ENCODE data around the gene NR2C1. TPM values are rescaled to one million over a fixed set of nuclear protein-coding genes. Genes with fewer than 3 reads are reported as not detected.
"Not testable (repeated sequence)": the region's sequence is repeated elsewhere in the genome, so short reads cannot be mapped to it uniquely, and the experiment has no call there.

Gene NR2C1
- total RNA-seq, 6 experiments from 2014 or later, result 19.0 to 40.2 (median 21.1) TPM

DNA sequence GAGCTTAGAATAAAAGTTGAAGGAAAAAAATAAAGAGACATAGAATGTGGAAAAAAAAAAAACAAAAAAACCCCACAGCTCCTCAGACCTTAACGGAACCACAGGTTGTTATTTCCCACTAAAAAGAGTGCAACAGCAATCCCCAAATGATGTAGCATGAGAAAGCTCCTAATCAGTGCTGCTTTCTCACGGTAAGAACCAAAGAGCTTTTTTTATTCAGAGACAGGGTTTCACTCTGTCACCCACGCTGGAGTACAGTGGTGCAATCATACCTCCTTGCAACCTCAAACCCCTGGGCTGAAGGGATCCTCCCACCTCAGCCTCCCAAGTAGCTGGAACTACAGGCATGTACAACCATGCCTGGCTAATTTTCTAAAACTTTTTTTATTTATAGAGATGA lies 83.2 kb downstream of the NR2C1 start:
- H3K9me3 ChIP-seq, result no peaks in the 10 kb centered on the region
- no peak overlapping the region for H3K27ac ChIP-seq
- DNase-seq (no peak), ATAC-seq (no peak)
- intact Hi-C loops (cut with DNase I), result no loop called here
- H3K36me3 ChIP-seq, result peaks cover 0 to 17% (median 2%) of the 10 kb centered on the region in 4 donors
- WGBS (ENCODE audit: insufficient coverage, low coverage, low lambda C conversion rate, missing lambda C conversion rate), result 91% methylated on average over 3 of the region's 3 CpGs
- TF ChIP-seq, protein P1, sequence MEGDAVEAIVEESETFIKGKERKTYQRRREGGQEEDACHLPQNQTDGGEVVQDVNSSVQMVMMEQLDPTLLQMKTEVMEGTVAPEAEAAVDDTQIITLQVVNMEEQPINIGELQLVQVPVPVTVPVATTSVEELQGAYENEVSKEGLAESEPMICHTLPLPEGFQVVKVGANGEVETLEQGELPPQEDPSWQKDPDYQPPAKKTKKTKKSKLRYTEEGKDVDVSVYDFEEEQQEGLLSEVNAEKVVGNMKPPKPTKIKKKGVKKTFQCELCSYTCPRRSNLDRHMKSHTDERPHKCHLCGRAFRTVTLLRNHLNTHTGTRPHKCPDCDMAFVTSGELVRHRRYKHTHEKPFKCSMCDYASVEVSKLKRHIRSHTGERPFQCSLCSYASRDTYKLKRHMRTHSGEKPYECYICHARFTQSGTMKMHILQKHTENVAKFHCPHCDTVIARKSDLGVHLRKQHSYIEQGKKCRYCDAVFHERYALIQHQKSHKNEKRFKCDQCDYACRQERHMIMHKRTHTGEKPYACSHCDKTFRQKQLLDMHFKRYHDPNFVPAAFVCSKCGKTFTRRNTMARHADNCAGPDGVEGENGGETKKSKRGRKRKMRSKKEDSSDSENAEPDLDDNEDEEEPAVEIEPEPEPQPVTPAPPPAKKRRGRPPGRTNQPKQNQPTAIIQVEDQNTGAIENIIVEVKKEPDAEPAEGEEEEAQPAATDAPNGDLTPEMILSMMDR (IDR thresholded peaks at IDR 0.05), result no peak
- TF ChIP-seq POLR2A (IDR thresholded peaks at IDR 0.05), result no peak
- no peaks in the 10 kb centered on the region for H3K27me3 ChIP-seq
- H3K4me3 ChIP-seq, result no peak overlapping the region
- H3K4me1 ChIP-seq, result no peaks in the 10 kb centered on the region

DNA sequence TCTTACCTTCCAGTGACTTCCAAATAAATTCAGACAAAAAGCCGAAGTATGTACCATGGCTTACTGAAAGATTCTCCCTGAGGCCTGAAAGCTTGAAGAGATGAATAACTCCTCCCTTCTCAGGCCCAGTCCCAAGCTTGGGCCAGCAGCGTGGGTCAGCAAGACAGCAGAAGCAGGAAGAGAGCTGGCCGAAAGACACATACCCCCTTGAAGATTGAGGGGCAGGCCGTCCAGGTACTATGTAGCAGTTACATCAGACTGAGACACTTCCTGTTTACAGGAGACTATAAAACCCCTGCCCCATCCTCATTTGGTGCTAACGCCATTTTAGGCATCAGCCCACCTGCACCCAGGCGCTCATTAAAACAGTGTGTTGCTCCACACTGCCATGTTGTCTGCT lies 84.9 kb downstream of the NR2C1 start:
- TF ChIP-seq, protein P1 (IDR thresholded peaks at IDR 0.05), result no peak
- TF ChIP-seq POLR2A (IDR thresholded peaks at IDR 0.05), result no peak
- no peak for DNase-seq
- H3K27ac ChIP-seq, result no peak overlapping the region
- intact Hi-C loops (cut with DNase I), result no loop called here
- no peaks in the 10 kb centered on the region for H3K27me3 ChIP-seq
- no peak overlapping the region for H3K4me3 ChIP-seq
- no peak for ATAC-seq
- H3K4me1 ChIP-seq, result no peaks in the 10 kb centered on the region
- peaks cover 0 to 11% (median under 1%) of the 10 kb centered on the region in 4 donors for H3K36me3 ChIP-seq
- WGBS (ENCODE audit: insufficient coverage, low coverage, low lambda C conversion rate, missing lambda C conversion rate), result 90% methylated on average over 5 of the region's 6 CpGs
- no peaks in the 10 kb centered on the region for H3K9me3 ChIP-seq

DNA sequence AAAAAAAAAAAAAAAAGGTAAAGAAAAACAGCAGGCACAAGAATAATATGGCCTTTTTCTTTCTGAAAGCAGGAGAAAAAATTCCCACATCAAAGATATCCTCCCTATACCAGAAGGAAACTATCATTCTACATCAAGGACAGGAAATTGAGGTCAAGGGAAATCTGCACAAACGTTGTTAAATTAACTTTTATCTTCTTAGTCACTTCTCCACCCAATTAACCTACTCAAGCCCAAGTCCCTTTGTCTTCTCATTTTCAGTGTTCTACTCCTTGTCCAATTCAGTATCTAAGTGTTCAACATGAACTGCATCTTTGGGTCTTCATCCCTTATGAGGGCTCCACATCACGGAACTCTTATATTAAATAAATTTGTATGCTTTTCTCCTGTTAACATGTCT lies 85.6 kb downstream of the NR2C1 start:
- no peak overlapping the region for H3K4me3 ChIP-seq
- peaks cover 0 to 11% (median under 1%) of the 10 kb centered on the region in 4 donors for H3K36me3 ChIP-seq
- no peaks in the 10 kb centered on the region for H3K4me1 ChIP-seq
- TF ChIP-seq, protein P1 (IDR thresholded peaks at IDR 0.05), result no peak
- TF ChIP-seq POLR2A (IDR thresholded peaks at IDR 0.05), result no peak
- whole genome bisulfite sequencing (ENCODE audit: insufficient coverage, low coverage, low lambda C conversion rate, missing lambda C conversion rate), result 51% methylated on average over 2 of the region's 2 CpGs
- H3K27ac ChIP-seq, result no peak overlapping the region
- intact Hi-C loops (cut with DNase I), result no loop called here
- DNase-seq, result no peak
- H3K9me3 ChIP-seq, result no peaks in the 10 kb centered on the region
- H3K27me3 ChIP-seq, result no peaks in the 10 kb centered on the region
- ATAC-seq, result no peak

DNA sequence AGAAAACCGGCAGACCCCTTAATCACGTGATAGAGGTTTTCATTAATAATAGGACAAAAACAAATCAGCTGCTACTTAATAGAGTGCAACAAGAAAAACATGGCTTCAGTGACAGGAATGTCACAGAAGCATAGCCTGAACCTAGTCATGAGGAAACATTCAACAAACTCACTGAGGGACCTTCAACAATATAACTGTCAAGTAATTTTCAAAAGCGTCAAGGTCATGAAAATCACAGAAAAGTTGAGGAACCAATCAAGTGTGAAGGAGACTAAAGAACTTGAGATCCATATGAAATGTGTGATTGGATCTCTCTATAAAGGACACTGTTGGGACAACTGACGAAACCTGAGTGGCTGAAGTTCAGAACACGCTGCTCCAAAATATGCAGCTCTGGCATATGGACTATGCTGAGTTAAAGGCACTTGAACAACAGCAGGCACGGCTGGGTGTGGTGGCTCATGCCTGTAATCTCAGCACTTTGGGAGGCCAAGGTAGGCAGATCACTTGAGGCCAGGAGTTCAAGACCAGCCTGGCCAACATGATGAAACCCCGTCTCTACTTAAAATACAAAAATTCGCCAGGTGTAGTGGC lies 86.2 kb downstream of the NR2C1 start:
- no peak overlapping the region for H3K27ac ChIP-seq
- no peak for ATAC-seq
- H3K4me3 ChIP-seq, result no peak overlapping the region
- WGBS (ENCODE audit: insufficient coverage, low coverage, low lambda C conversion rate, missing lambda C conversion rate), result 97% methylated on average over 5 of the region's 8 CpGs
- intact Hi-C loops (cut with DNase I), result no loop called here
- no peaks in the 10 kb centered on the region for H3K4me1 ChIP-seq
- no peaks in the 10 kb centered on the region for H3K9me3 ChIP-seq
- TF ChIP-seq, protein P1 (IDR thresholded peaks at IDR 0.05), result no peak
- TF ChIP-seq POLR2A (IDR thresholded peaks at IDR 0.05), result no peak
- DNase-seq, result no peak
- H3K27me3 ChIP-seq, result no peaks in the 10 kb centered on the region
- H3K36me3 ChIP-seq, result peaks cover 0 to 6% (median under 1%) of the 10 kb centered on the region in 4 donors

DNA sequence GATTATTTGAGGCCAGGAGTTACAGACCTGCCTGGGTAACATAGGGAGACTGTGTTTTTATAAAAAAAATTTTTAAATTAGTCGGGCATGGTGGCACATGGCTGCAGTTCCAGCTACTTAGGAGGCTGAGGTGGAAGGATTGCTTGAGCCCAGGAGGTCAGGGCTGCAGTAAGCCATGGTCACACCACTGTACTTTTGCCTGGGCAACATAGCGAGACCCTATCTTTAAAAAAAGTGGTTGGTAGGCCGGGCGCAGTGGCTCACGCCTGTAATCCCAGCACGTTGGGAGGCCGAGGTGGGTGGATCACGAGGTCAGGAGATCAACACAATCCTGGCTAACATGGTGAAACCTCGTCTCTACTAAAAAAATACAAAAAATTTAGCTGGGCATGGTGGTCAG lies 88.3 kb downstream of the NR2C1 start:
- intact Hi-C loops (cut with DNase I); H3K27ac ChIP-seq; H3K9me3 ChIP-seq; H3K4me3 ChIP-seq; H3K4me1 ChIP-seq; DNase-seq; H3K36me3 ChIP-seq; ATAC-seq; H3K27me3 ChIP-seq: not testable (repeated sequence)
- 98% methylated on average over 5 of the region's 9 CpGs for WGBS (ENCODE audit: insufficient coverage, low coverage, low lambda C conversion rate, missing lambda C conversion rate)
